BE2C (cell line): Measurements from ENCODE around the gene MMRN2.

Source experiments
- DNase-seq: peaks from one replicate; pipeline ENCODE4 v3.0.0-alpha.2; 2020
- H3K27me3 ChIP-seq: fragments of 250-450 bp; sonication (Bioruptor Pico); 2 replicates; pipeline ENCODE4 v1.5.1; 2020; ENCODE audit warnings: mild to moderate bottlenecking
- H3K36me3 ChIP-seq: fragments of 250-450 bp; sonication (Bioruptor Pico); 2 replicates; pipeline ENCODE4 v1.5.1; 2020; ENCODE audit warnings: mild to moderate bottlenecking
- H3K4me1 ChIP-seq: fragments of 250-450 bp; sonication (Bioruptor Pico); 2 replicates; pipeline ENCODE4 v1.5.1; 2020
- H3K4me3 ChIP-seq: 2 replicates; pipeline ENCODE4 v1.5.1; 2011; ENCODE audit warnings: low read depth, low read length
- H3K9me3 ChIP-seq: fragments of 250-450 bp; sonication (Bioruptor Pico); 2 replicates; pipeline ENCODE4 v1.5.1; 2020
- CTCF ChIP-seq: IDR thresholded peaks from 2 replicates; pipeline ENCODE4 v1.5.1; 2012; ENCODE audit warnings: mild to moderate bottlenecking, low read depth, low read length

MMRN2 gene

GRCh38 chr10:86958901-86959736 is 1.7 kb upstream of the MMRN2 start:
- no peak overlapping the region for H3K4me3 ChIP-seq
- peaks cover 4% of the 10 kb centered on the region; the same call in 1 of the 2 replicates for H3K4me1 ChIP-seq
- no peaks in the 10 kb centered on the region for H3K36me3 ChIP-seq
- H3K9me3 ChIP-seq = no peaks in the 10 kb centered on the region
- no peaks in the 10 kb centered on the region for H3K27me3 ChIP-seq
- TF ChIP-seq CTCF = no peak
- no peak for DNase-seq

- Histone ChIP-seq H3K9me3 (no peaks in the 10 kb centered on the region), H3K36me3 (no peaks in the 10 kb centered on the region), H3K4me3 (no peak within 1 kb of the TSS), H3K27me3 (no peaks in the 10 kb centered on the region), H3K4me1 (peaks cover 3% of the 10 kb centered on the region; the same call in 1 of the 2 replicates)
- TF ChIP-seq CTCF = no peak
- DNase-seq = peak; percentile 31
Observed at GRCh38 chr10:86958116-86958900, 893 bp upstream of the MMRN2 start, which contains the start of gene SNCG. Gene SNCG (plus strand): TSS chr10:86958599. CDS start chr10:86958698, 99 bp downstream.

GRCh38 chr10:86956848-86957448 is 467 bp downstream of the MMRN2 start:
- peak; percentile 40 for DNase-seq
- H3K4me1 ChIP-seq = peaks cover 3% of the 10 kb centered on the region; the same call in 1 of the 2 replicates
- H3K36me3 ChIP-seq = no peaks in the 10 kb centered on the region
- TF ChIP-seq CTCF = no peak
- H3K27me3 ChIP-seq = no peaks in the 10 kb centered on the region
- no peak overlapping the region for H3K4me3 ChIP-seq
- no peaks in the 10 kb centered on the region for H3K9me3 ChIP-seq

- Histone ChIP-seq H3K27me3 (no peaks in the 10 kb centered on the region), H3K4me1 (peaks cover 3% of the 10 kb centered on the region; the same call in 1 of the 2 replicates), H3K4me3 (no peak overlapping the region), H3K36me3 (no peaks in the 10 kb centered on the region), H3K9me3 (no peaks in the 10 kb centered on the region)
- TF ChIP-seq CTCF = no peak
- DNase-seq = no peak
Observed at GRCh38 chr10:86956195-86956847, 1.1 kb downstream of the MMRN2 start.

- no peak for DNase-seq
- H3K36me3 ChIP-seq = no peaks in the 10 kb centered on the region
- H3K9me3 ChIP-seq = no peaks in the 10 kb centered on the region
- no peaks in the 10 kb centered on the region for H3K27me3 ChIP-seq
- no peak overlapping the region for H3K4me3 ChIP-seq
- no peak for TF ChIP-seq CTCF
- H3K4me1 ChIP-seq = peaks cover 3% of the 10 kb centered on the region; the same call in 1 of the 2 replicates
Observed at GRCh38 chr10:86955501-86956194, 1.8 kb downstream of the MMRN2 start.
